ENCODE results near the gene MAP3K2.

MAP3K2 gene

GRCh38 chr2:127404466-127405254, 16.9 kb upstream of the MAP3K2 start:
- no peaks in the 10 kb centered on the region for H3K9me3 ChIP-seq (ENCODE audit: control insufficient read depth, low read length)
- H3K27ac ChIP-seq (ENCODE audit: low read depth, low read length, severe bottlenecking), result no peak overlapping the region
- H3K4me3 ChIP-seq (ENCODE audit: extremely low read depth, insufficient read depth, low read length, poor library complexity, severe bottlenecking), result no peak overlapping the region
- no peaks in the 10 kb centered on the region for H3K36me3 ChIP-seq (ENCODE audit: control insufficient read depth, insufficient read depth, low read length)
- peaks cover 43% of the 10 kb centered on the region for H3K4me1 ChIP-seq (ENCODE audit: control insufficient read depth, insufficient read depth, low read length, poor library complexity, severe bottlenecking)
- 90 to 95% methylated on average over 4 to 7 of the region's 7 CpGs for WGBS, 2 experiments (ENCODE audit: insufficient coverage in 2 of 2)

GRCh38 chr2:127403460-127403859, 15.7 kb upstream of the MAP3K2 start:
- Histone ChIP-seq H3K9me3 (ENCODE audit: control insufficient read depth, low read length) (no peaks in the 10 kb centered on the region), H3K4me3 (ENCODE audit: extremely low read depth, insufficient read depth, low read length, poor library complexity, severe bottlenecking) (no peak overlapping the region), H3K27ac (ENCODE audit: low read depth, low read length, severe bottlenecking) (no peak overlapping the region), H3K4me1 (ENCODE audit: control insufficient read depth, insufficient read depth, low read length, poor library complexity, severe bottlenecking) (peaks cover 43% of the 10 kb centered on the region), H3K36me3 (ENCODE audit: control insufficient read depth, insufficient read depth, low read length) (no peaks in the 10 kb centered on the region)
- 77 to 94% methylated on average over 2 to 3 of the region's 3 CpGs for WGBS, 2 experiments (ENCODE audit: insufficient coverage in 2 of 2)

- no peak overlapping the region for H3K4me3 ChIP-seq (ENCODE audit: extremely low read depth, insufficient read depth, low read length, poor library complexity, severe bottlenecking)
- H3K36me3 ChIP-seq (ENCODE audit: control insufficient read depth, insufficient read depth, low read length), result no peaks in the 10 kb centered on the region
- peak overlapping the region; percentile 62 for H3K27ac ChIP-seq (ENCODE audit: low read depth, low read length, severe bottlenecking)
- H3K4me1 ChIP-seq (ENCODE audit: control insufficient read depth, insufficient read depth, low read length, poor library complexity, severe bottlenecking), result peaks cover 47% of the 10 kb centered on the region
- H3K9me3 ChIP-seq (ENCODE audit: control insufficient read depth, low read length), result no peaks in the 10 kb centered on the region
- WGBS, 2 experiments (ENCODE audit: insufficient coverage in 2 of 2), result 90 to 94% methylated on average over 8 to 11 of the region's 11 CpGs
Observed at GRCh38 chr2:127401757-127402695, 14.3 kb upstream of the MAP3K2 start.

- Histone ChIP-seq H3K9me3 (ENCODE audit: control insufficient read depth, low read length) (no peaks in the 10 kb centered on the region), H3K4me1 (ENCODE audit: control insufficient read depth, insufficient read depth, low read length, poor library complexity, severe bottlenecking) (peaks cover 41% of the 10 kb centered on the region), H3K27ac (ENCODE audit: low read depth, low read length, severe bottlenecking) (peak overlapping the region; percentile 62), H3K4me3 (ENCODE audit: extremely low read depth, insufficient read depth, low read length, poor library complexity, severe bottlenecking) (no peak overlapping the region), H3K36me3 (ENCODE audit: control insufficient read depth, insufficient read depth, low read length) (no peaks in the 10 kb centered on the region)
- 91% methylated on average over 23 to 33 of the region's 39 CpGs for WGBS, 2 experiments (ENCODE audit: insufficient coverage in 2 of 2)
Observed at GRCh38 chr2:127400897-127401756, 13.4 kb upstream of the MAP3K2 start.

- Histone ChIP-seq H3K4me3 (ENCODE audit: extremely low read depth, insufficient read depth, low read length, poor library complexity, severe bottlenecking) (no peak overlapping the region), H3K9me3 (ENCODE audit: control insufficient read depth, low read length) (no peaks in the 10 kb centered on the region), H3K36me3 (ENCODE audit: control insufficient read depth, insufficient read depth, low read length) (no peaks in the 10 kb centered on the region), H3K4me1 (ENCODE audit: control insufficient read depth, insufficient read depth, low read length, poor library complexity, severe bottlenecking) (peaks cover 36% of the 10 kb centered on the region), H3K27ac (ENCODE audit: low read depth, low read length, severe bottlenecking) (peak overlapping the region; percentile 57)
- WGBS, 2 experiments (ENCODE audit: insufficient coverage in 2 of 2), result 95 to 97% methylated on average over 8 to 9 of the region's 9 CpGs
Observed at GRCh38 chr2:127400533-127400896, 12.7 kb upstream of the MAP3K2 start.

GRCh38 chr2:127398239-127398590, 10.4 kb upstream of the MAP3K2 start:
- 50 to 72% methylated on average over 1 to 4 of the region's 4 CpGs for WGBS, 2 experiments (ENCODE audit: insufficient coverage in 2 of 2)

GRCh38 chr2:127397568-127398238, 9.9 kb upstream of the MAP3K2 start:
- H3K27ac ChIP-seq (ENCODE audit: low read depth, low read length, severe bottlenecking), result peak overlapping the region; percentile 30
- 89 to 91% methylated on average over 8 of the region's 9 CpGs for WGBS, 2 experiments (ENCODE audit: insufficient coverage in 2 of 2)

More at GRCh38 chr2:127398239-127398590, 10.4 kb upstream of the MAP3K2 start:
- no peak overlapping the region for H3K4me3 ChIP-seq (ENCODE audit: extremely low read depth, insufficient read depth, low read length, poor library complexity, severe bottlenecking)
- H3K4me1 ChIP-seq (ENCODE audit: control insufficient read depth, insufficient read depth, low read length, poor library complexity, severe bottlenecking), result peaks cover 28% of the 10 kb centered on the region
- no peaks in the 10 kb centered on the region for H3K36me3 ChIP-seq (ENCODE audit: control insufficient read depth, insufficient read depth, low read length)
- peak overlapping the region; percentile 33 for H3K27ac ChIP-seq (ENCODE audit: low read depth, low read length, severe bottlenecking)
- peaks cover under 1% of the 10 kb centered on the region for H3K9me3 ChIP-seq (ENCODE audit: control insufficient read depth, low read length)

GRCh38 chr2:127394492-127394891, 6.7 kb upstream of the MAP3K2 start:
- WGBS, 2 experiments (ENCODE audit: insufficient coverage in 2 of 2), result 73 to 87% methylated on average over 3 of the region's 3 CpGs
- H3K9me3 ChIP-seq (ENCODE audit: control insufficient read depth, low read length), result peaks cover 3% of the 10 kb centered on the region
- peaks cover 8% of the 10 kb centered on the region for H3K4me1 ChIP-seq (ENCODE audit: control insufficient read depth, insufficient read depth, low read length, poor library complexity, severe bottlenecking)
- no peak overlapping the region for H3K4me3 ChIP-seq (ENCODE audit: extremely low read depth, insufficient read depth, low read length, poor library complexity, severe bottlenecking)
- H3K27ac ChIP-seq (ENCODE audit: low read depth, low read length, severe bottlenecking), result no peak overlapping the region
- H3K36me3 ChIP-seq (ENCODE audit: control insufficient read depth, insufficient read depth, low read length), result no peaks in the 10 kb centered on the region

More at GRCh38 chr2:127397568-127398238, 9.9 kb upstream of the MAP3K2 start:
- Histone ChIP-seq H3K4me3 (ENCODE audit: extremely low read depth, insufficient read depth, low read length, poor library complexity, severe bottlenecking) (no peak overlapping the region), H3K9me3 (ENCODE audit: control insufficient read depth, low read length) (peaks cover 3% of the 10 kb centered on the region), H3K36me3 (ENCODE audit: control insufficient read depth, insufficient read depth, low read length) (no peaks in the 10 kb centered on the region), H3K4me1 (ENCODE audit: control insufficient read depth, insufficient read depth, low read length, poor library complexity, severe bottlenecking) (peaks cover 28% of the 10 kb centered on the region)

- Histone ChIP-seq H3K36me3 (ENCODE audit: control insufficient read depth, insufficient read depth, low read length) (no peaks in the 10 kb centered on the region), H3K27ac (ENCODE audit: low read depth, low read length, severe bottlenecking) (peak overlapping the region; percentile 1), H3K4me3 (ENCODE audit: extremely low read depth, insufficient read depth, low read length, poor library complexity, severe bottlenecking) (no peak overlapping the region), H3K4me1 (ENCODE audit: control insufficient read depth, insufficient read depth, low read length, poor library complexity, severe bottlenecking) (peaks cover 16% of the 10 kb centered on the region), H3K9me3 (ENCODE audit: control insufficient read depth, low read length) (peaks cover 3% of the 10 kb centered on the region)
- WGBS, 2 experiments (ENCODE audit: insufficient coverage in 2 of 2), result 100% methylated on average over 1 of the region's 1 CpG
Observed at GRCh38 chr2:127392828-127393578, 5.2 kb upstream of the MAP3K2 start.

All from mesodermal cell (in vitro differentiated cells).